HepG2 (cell line): ENCODE measurements around the gene GPS1. TPM values are rescaled to one million over a fixed set of nuclear protein-coding genes. Genes with fewer than 3 reads are reported as not detected.
A peak's percentile ranks its signal among the peaks of the same experiment; 100 is the strongest.

Experiments
- FOXP1 ChIP-seq, 2 experiments: fragments of 450-650 bp in 1 of 2; IDR thresholded peaks; 2 replicates each; pipeline ENCODE4 v1.6.1; 2017 to 2018; ENCODE audit warnings: antibody characterized with exemption in 1 of 2
- RBM22 ChIP-seq: fragments of 200-400 bp; formaldehyde crosslinking; optimal IDR thresholded peaks from 2 replicates; pipeline ENCODE3; 2017; ENCODE audit warnings: mild to moderate bottlenecking, low read length, moderate library complexity
- REL ChIP-seq: sonication (generic); formaldehyde crosslinking; conservative IDR thresholded peaks from 2 replicates; pipeline ENCODE4 v1.8.0; 2022; ENCODE audit warnings: mild to moderate bottlenecking, missing genetic modification reagents, moderate library complexity
- SMAD1 ChIP-seq: sonication (generic); formaldehyde crosslinking; IDR thresholded peaks from 2 replicates; pipeline ENCODE4 v1.4.0; 2020; ENCODE audit warnings: missing genetic modification reagents, low read depth, mild to moderate bottlenecking, borderline replicate concordance
- TBX3 ChIP-seq: fragments of 450-650 bp; IDR thresholded peaks from 2 replicates; pipeline ENCODE4 v1.6.1; 2017; ENCODE audit warnings: antibody characterized with exemption, mild to moderate bottlenecking, inconsistent platforms, borderline replicate concordance
- U2AF2 ChIP-seq: fragments of 200-400 bp; formaldehyde crosslinking; IDR thresholded peaks from 2 replicates; pipeline ENCODE4 v1.6.1; 2017; ENCODE audit warnings: low read depth, mild to moderate bottlenecking, low read length
- ZEB1 ChIP-seq: IDR thresholded peaks from 2 replicates; pipeline ENCODE4 v1.6.1; 2012; ENCODE audit warnings: mild to moderate bottlenecking, low read depth, inconsistent platforms; ENCODE audit not compliant: insufficient replicate concordance
- ZNF263 ChIP-seq: sonication (generic); formaldehyde crosslinking; IDR thresholded peaks from 2 replicates; pipeline ENCODE4 v1.4.0; 2020; ENCODE audit warnings: missing genetic modification reagents
- ZNF629 ChIP-seq: sonication (generic); formaldehyde crosslinking; conservative IDR thresholded peaks from 2 replicates; pipeline ENCODE4 v1.5.0; 2020; ENCODE audit warnings: missing genetic modification reagents
- ZNF737 ChIP-seq: sonication (generic); formaldehyde crosslinking; IDR thresholded peaks from 2 replicates; pipeline ENCODE4 v1.5.0; 2020; ENCODE audit warnings: missing genetic modification reagents, mild to moderate bottlenecking, borderline replicate concordance
- ZSCAN25 ChIP-seq: sonication (generic); formaldehyde crosslinking; IDR thresholded peaks from 2 replicates; pipeline ENCODE4 v1.8.0; 2022; ENCODE audit warnings: mild to moderate bottlenecking, missing genetic modification reagents
- polyA plus RNA-seq, 8 experiments: library from polyadenylated mRNA; depleted of rRNA in 3 of 8; stranded (reverse) in 7 of 8; unstranded in 1 of 8; fragments of >200 nt; fragmentation: Illumina TruSeq in 4 of 8; extraction: Trizol in 4 of 8; gene quantifications; 2 replicates each; pipeline versions ENCODE4 v1.2.1 to v1.2.3, GENCODE V29; 2011 to 2016; ENCODE audit warnings: low read depth in 4 of 8, missing spikeins in 1 of 8, mixed read lengths in 1 of 8; ENCODE audit not compliant: insufficient read depth in 1 of 8
- total RNA-seq, 5 experiments: library from RNA; depleted of rRNA; stranded (reverse); fragments of >200 nt; fragmentation: Illumina TruSeq; extraction: Trizol; gene quantifications; 2 replicates each; pipeline ENCODE4 v1.2.3, GENCODE V29; 2016; ENCODE audit warnings: low read depth in 1 of 5
- TF ChIP-seq, protein P1 (sequence below): sonication (generic); formaldehyde crosslinking; IDR thresholded peaks from 2 replicates; pipeline ENCODE4 v1.4.0; 2020; ENCODE audit warnings: low read depth, missing genetic modification reagents
- TF ChIP-seq, protein P2 (sequence below): sonication (generic); formaldehyde crosslinking; IDR thresholded peaks from 2 replicates; pipeline ENCODE4 v1.5.0; 2020; ENCODE audit warnings: missing genetic modification reagents
- TF ChIP-seq, protein P3 (sequence below): sonication (generic); formaldehyde crosslinking; IDR thresholded peaks from 2 replicates; pipeline ENCODE4 v1.5.1; 2020; ENCODE audit warnings: mild to moderate bottlenecking, missing genetic modification reagents, moderate library complexity
- TF ChIP-seq, protein P4 (sequence below): IDR thresholded peaks from 2 replicates; pipeline ENCODE4 v1.6.1; 2016; ENCODE audit warnings: missing compliant biosample characterization, missing genetic modification reagents, borderline replicate concordance
- TF ChIP-seq, protein P5 (sequence below): sonication (generic); formaldehyde crosslinking; IDR thresholded peaks from 2 replicates; pipeline ENCODE4 v1.5.0; 2020; ENCODE audit warnings: mild to moderate bottlenecking, missing genetic modification reagents, moderate library complexity

Gene GPS1
- total and polyA plus RNA-seq, 2 of the 13 experiments (the other 11 are each of a cell fraction or from before 2014, with no cell fraction given), result 124 to 128 TPM

DNA sequence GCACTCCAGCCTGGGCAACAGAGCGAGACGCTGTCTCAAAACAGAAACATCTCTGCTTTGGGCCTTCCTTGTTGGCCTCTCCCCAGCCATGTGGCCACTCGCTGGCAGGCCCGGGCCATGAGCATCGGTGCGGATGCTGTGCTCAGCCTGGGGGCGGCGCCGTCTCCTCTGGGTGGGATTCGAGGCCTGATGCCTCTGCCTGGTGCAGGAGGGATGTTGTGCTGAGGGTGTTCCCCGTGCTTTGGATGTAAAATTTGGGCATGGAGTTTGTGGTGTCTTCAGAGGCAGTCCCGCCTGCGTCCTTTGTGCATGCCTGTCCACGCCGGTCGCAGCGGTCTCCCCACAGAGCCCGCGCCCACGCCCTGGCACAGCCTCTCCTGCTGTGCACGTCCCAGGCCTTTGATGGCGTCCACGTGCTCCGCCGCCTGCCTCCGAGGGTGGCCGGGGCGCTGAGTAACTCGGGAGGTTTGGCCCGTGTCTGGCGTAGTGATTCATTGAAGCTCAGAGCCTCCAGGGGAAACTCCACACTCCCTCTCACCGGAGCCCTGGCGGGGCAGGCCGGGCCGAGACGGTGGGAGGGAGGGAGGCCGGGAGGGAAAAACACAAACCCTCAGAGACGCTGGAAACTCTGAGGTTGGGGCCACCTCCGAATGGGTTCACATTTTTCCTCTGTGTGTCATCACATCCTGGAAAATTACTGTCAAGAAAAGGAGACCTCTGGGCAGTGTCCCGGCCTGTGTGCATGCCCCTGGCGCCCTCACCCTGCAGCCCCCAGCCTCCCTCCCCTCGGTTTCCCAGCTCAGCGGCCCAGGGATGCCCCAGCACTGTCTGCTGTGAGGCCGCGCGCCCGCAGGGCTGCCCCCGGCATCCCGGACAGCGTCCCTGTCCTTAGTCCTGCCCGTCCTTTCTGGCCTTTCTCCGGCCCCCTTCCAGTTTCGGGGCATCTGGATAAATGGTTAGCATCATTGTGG lies 48.0 kb upstream of the GPS1 start (continued):
- TF ChIP-seq, protein P1, sequence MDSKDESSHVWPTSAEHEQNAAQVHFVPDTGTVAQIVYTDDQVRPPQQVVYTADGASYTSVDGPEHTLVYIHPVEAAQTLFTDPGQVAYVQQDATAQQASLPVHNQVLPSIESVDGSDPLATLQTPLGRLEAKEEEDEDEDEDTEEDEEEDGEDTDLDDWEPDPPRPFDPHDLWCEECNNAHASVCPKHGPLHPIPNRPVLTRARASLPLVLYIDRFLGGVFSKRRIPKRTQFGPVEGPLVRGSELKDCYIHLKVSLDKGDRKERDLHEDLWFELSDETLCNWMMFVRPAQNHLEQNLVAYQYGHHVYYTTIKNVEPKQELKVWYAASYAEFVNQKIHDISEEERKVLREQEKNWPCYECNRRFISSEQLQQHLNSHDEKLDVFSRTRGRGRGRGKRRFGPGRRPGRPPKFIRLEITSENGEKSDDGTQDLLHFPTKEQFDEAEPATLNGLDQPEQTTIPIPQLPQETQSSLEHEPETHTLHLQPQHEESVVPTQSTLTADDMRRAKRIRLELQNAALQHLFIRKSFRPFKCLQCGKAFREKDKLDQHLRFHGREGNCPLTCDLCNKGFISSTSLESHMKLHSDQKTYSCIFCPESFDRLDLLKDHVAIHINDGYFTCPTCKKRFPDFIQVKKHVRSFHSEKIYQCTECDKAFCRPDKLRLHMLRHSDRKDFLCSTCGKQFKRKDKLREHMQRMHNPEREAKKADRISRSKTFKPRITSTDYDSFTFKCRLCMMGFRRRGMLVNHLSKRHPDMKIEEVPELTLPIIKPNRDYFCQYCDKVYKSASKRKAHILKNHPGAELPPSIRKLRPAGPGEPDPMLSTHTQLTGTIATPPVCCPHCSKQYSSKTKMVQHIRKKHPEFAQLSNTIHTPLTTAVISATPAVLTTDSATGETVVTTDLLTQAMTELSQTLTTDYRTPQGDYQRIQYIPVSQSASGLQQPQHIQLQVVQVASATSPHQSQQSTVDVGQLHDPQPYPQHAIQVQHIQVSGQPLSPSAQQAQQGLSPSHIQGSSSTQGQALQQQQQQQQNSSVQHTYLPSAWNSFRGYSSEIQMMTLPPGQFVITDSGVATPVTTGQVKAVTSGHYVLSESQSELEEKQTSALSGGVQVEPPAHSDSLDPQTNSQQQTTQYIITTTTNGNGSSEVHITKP, result peak; percentile 77
- TF ChIP-seq FOXP1 (IDR thresholded peaks at IDR 0.05), result no peak
- TF ChIP-seq FOXP1 (CRISPR knock-in tag; IDR thresholded peaks at IDR 0.05), result no peak
- peak; percentile 89 for TF ChIP-seq ZSCAN25 (CRISPR knock-in tag)
- 0 out of 2 replicates have a peak, but pooled peaks have one; percentile 51 for TF ChIP-seq ZNF263
- TF ChIP-seq ZEB1, result no peak
- TF ChIP-seq RBM22, result peak; percentile 63
- no peak for TF ChIP-seq U2AF2
- TF ChIP-seq, protein P2, sequence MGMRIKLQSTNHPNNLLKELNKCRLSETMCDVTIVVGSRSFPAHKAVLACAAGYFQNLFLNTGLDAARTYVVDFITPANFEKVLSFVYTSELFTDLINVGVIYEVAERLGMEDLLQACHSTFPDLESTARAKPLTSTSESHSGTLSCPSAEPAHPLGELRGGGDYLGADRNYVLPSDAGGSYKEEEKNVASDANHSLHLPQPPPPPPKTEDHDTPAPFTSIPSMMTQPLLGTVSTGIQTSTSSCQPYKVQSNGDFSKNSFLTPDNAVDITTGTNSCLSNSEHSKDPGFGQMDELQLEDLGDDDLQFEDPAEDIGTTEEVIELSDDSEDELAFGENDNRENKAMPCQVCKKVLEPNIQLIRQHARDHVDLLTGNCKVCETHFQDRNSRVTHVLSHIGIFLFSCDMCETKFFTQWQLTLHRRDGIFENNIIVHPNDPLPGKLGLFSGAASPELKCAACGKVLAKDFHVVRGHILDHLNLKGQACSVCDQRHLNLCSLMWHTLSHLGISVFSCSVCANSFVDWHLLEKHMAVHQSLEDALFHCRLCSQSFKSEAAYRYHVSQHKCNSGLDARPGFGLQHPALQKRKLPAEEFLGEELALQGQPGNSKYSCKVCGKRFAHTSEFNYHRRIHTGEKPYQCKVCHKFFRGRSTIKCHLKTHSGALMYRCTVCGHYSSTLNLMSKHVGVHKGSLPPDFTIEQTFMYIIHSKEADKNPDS, result no peak
- TF ChIP-seq ZNF737, result no peak; the same call in 1 of the 2 replicates
- TF ChIP-seq, protein P3, sequence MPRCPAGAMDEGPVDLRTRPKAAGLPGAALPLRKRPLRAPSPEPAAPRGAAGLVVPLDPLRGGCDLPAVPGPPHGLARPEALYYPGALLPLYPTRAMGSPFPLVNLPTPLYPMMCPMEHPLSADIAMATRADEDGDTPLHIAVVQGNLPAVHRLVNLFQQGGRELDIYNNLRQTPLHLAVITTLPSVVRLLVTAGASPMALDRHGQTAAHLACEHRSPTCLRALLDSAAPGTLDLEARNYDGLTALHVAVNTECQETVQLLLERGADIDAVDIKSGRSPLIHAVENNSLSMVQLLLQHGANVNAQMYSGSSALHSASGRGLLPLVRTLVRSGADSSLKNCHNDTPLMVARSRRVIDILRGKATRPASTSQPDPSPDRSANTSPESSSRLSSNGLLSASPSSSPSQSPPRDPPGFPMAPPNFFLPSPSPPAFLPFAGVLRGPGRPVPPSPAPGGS (CRISPR knock-in tag), result peak; percentile 91
- TF ChIP-seq TBX3, result no peak; the same call in 1 of the 2 replicates
- TF ChIP-seq, protein P4, sequence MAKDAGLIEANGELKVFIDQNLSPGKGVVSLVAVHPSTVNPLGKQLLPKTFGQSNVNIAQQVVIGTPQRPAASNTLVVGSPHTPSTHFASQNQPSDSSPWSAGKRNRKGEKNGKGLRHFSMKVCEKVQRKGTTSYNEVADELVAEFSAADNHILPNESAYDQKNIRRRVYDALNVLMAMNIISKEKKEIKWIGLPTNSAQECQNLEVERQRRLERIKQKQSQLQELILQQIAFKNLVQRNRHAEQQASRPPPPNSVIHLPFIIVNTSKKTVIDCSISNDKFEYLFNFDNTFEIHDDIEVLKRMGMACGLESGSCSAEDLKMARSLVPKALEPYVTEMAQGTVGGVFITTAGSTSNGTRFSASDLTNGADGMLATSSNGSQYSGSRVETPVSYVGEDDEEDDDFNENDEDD (CRISPR knock-in tag), result peak; percentile 93; the same call in 1 of the 2 replicates
- TF ChIP-seq, protein P5, sequence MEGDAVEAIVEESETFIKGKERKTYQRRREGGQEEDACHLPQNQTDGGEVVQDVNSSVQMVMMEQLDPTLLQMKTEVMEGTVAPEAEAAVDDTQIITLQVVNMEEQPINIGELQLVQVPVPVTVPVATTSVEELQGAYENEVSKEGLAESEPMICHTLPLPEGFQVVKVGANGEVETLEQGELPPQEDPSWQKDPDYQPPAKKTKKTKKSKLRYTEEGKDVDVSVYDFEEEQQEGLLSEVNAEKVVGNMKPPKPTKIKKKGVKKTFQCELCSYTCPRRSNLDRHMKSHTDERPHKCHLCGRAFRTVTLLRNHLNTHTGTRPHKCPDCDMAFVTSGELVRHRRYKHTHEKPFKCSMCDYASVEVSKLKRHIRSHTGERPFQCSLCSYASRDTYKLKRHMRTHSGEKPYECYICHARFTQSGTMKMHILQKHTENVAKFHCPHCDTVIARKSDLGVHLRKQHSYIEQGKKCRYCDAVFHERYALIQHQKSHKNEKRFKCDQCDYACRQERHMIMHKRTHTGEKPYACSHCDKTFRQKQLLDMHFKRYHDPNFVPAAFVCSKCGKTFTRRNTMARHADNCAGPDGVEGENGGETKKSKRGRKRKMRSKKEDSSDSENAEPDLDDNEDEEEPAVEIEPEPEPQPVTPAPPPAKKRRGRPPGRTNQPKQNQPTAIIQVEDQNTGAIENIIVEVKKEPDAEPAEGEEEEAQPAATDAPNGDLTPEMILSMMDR, result peak; percentile 51
- TF ChIP-seq ZNF629 (CRISPR knock-in tag), result peak; percentile 40
- no peak for TF ChIP-seq REL (CRISPR knock-in tag)
- peak; percentile 54; the same call in 1 of the 2 replicates for TF ChIP-seq SMAD1
